ENCODE measurements around the gene CDH13.

Gene CDH13

DNA sequence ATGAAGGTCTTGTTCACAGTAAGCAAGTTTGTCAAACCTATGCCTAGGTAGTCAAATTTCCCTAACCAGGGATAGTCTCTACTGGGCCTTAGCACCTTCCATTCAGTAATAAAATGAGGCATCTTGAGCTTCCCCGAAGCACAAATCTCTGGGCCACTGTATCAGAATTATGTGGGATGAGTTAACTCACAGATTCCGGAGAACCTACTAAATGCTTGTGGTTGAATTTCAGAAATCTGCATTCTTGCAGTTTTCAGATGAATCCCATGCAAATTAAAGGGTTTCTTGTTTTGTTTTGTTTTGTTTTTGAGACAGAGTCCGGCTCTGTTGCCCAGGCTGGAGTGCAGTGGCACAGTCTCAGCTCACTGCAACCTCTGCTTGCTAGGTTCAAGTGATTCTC is 702.2 kb downstream of the CDH13 start:
- DNase-seq = no peak

DNA sequence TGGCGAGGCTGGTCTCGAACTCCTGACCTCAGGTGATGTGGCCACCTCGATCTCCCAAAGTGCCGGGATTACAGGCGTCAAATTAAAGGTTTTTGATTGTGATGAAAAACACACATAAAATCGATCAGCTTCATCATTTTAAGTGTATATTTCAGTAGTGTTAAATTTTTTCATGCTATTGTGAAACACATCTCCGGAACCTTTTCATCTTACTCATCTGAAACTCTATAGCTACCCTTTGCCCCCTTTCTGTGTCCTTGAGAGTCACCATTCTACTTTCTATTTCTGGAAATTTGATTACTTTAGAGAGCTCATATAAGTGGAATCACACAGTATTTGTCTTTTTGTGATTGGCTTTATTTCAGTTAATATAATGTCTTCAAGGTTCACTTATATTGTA is 702.7 kb downstream of the CDH13 start:
- no peak for DNase-seq

DNA sequence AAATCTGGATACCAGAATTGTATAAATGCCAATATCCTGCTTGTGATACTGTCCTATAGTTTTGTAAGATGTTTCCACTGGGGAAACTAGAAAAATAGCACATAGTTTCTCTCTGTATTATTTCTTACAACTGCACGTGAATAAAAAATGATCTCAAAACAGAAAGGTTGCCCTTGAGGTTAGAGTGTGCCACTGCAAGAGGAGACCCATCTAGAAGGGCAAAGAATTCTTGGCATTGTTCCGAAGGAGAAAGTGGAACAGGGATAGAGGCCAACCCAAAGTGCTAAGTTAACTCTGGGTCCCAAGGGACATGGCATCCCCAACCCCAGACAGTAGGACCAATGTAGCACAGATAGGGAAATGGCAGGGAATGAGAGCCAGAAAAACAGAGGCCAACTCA is 703.5 kb downstream of the CDH13 start:
- no peak for DNase-seq

DNA sequence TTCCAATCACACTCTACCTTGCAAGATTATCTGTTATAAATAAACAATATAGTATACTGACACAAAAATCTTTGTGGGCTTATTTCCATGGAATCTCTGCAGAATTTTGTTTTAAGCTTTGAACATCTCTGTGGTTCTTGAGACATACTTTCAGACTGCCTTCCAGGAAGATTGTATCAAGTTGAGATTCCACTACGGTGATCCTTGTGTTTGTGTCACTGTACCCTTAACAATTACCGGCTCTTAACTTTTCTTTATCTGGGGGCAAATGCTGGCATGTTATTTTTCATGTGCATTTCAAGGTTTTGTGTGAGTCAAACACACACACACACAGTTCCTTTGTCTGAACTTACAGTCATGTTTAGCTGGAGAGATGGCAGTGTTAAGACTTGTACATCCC is 708.3 kb downstream of the CDH13 start:
- no peak for DNase-seq

DNA sequence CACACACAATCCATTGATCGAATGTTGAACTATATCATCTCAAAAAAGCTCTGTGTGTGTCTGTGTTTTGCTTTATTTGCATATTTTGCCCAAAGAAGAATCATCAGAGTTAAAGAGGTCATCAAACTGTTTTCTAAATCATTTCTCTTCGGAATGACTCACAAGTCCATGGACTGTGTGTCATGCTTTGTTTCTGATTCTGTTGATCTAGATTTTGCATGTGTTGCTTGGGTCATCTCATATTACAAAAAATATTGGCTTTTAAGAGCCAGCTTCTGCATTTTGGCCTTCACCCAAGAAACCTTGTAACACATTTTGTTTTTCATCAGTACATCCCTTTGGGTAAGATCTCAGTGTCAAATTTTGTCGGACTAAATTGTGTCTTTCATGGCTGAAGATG is 709.8 kb downstream of the CDH13 start:
- no peak for DNase-seq

DNA sequence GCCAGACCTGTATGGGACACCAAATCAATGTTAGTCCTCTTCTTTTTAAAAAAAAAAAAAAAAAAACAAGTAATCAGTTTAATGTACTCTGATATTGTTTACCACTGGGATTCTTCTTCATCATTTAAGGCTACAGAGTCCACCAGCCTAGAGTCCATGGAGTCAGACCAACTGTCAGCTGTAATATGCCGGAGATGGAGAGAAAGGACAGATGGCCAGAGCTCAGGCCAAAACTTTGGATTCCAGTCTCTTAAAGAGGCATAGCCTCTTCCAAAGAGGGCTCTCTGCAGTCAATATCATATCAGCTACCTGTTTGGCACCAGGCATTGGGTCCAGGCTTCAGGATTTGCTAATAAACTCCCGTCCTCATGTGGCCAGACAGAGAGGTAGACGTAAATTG is 711.4 kb downstream of the CDH13 start:
- no peak for DNase-seq

DNA sequence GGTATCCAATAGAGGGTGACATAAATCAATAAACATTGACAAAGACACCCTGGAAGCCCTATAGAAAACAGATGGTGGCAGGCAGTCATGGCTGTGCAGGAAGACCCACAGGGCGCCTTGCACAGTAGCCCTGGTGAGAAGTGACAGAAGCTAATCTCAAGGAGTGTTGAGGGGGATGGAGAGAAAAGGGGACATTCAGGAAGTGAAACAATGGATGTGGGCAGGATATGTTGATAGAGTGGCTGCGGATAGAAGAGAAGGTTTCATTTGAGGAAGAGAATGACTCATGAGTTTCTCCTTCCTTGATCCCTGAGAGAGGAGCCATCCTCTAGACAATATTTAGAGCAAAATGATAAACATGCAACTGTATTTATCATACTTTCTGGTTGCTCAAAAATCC is 712.2 kb downstream of the CDH13 start:
- no peak for DNase-seq

DNA sequence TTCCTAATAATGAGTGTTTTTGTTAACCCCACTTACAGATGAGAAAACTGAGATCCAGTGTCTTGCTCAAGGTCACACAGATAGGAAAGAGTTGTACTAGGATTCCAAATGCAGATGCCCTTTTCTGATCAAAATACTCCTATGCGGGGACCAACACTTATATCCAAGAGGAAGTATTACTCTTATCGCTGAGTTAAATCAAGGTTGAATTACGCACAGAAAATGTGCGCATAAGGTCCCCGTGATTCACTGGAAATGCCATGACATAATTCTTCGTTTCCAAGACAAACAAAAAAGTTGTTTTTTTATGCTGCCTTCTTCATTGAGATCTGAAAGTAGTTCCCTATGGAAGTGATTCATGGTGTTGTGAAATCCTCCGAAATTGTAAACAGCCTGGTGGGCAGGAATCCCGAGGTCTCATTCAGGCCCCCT is 717.2 kb downstream of the CDH13 start:
- no peak for DNase-seq

DNA sequence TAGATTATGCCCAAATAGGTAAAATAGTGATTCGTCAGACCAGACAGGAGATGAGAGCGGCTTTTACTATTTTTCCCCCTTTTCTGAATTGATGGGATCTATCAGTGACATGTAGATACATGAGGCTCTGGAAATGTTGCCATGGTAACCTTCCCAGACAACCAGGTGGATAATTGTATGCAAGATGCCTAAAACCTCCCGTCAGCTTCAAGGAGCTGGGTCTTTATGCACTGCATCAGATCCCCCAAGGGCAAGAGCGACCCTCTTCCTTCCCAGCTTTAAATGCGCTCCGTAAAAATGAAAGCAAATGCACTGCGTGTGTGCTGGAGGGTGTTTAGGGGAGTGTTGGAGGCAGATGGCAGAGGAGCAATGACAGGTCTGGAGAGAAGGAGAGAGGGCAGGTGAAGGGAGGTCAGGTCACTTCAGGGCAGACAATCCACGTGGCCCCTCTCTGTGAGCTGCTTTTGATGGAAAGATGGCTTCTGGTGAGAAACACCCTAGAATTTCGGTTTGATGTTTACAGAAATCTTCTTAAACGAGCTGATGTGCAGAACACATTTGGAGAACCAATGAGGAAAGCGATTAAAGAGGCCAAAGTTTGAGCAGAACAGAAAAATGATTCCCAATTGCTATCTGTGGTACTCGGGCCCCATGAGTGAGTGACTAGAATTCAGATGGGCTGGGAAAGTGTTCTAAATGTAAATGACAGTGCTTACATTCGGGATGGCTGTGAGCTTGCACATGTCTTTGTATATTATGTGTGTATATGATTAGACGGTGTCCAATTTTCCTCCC is 719.3 kb downstream of the CDH13 start:
- no peak for DNase-seq

DNA sequence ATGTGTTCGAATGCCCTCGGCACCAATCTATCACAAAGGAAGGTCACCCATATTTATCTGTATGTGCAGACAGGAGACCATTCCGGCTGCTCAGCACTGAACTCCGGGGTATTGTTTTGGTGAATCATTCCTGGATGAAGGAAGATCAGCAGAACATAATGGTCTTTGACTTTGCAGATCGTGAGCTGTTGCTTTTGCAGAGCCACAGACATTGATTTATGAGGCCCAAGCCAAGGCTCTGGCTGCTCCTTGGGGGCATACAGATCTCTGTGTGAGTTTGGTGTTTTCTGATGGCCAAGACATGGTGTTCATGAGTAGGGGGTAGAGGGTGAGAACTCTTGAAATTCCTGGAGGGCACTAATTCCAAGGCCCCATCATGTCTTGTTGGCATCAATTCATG is 722.2 kb downstream of the CDH13 start:
- DNase-seq = no peak

DNA sequence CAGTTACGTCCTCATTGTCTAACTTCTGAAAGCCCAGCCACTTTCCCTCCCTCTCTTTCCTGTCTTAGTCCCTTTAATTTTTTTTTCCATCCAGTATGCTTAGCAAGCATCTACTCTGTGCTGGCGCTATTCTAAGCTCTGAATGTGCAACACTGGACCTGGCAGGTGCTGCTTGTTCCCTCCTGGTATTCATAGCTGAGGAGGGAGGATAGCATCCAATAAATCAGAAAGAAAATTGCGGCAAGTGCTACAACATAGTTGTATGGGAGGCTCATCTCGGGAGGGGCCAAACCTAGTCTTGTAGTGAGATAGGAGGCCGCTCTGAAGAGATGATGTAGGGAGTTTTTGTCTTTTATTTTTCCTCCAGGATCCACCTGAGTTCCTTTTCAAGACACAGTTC is 723.7 kb downstream of the CDH13 start:
- DNase-seq = no peak

DNA sequence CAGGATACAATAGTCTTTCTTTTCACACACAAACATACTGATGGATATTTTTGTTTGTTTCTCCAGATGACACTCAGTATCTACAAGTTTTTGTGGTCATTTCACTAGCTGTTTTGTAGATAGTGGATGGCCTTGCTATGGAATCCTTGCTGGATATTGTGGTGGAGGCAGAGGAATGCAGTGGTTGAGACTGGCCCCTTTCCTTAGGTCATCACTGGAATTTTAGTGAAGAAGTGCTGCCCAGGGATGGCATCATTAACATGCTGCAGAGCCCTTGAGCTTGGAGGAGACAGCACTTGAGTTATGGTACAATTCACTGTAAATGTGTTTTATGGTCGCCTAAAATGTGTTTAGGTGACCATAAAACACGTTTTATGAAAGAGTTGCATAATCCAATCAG is 725.1 kb downstream of the CDH13 start:
- no peak for DNase-seq

DNA sequence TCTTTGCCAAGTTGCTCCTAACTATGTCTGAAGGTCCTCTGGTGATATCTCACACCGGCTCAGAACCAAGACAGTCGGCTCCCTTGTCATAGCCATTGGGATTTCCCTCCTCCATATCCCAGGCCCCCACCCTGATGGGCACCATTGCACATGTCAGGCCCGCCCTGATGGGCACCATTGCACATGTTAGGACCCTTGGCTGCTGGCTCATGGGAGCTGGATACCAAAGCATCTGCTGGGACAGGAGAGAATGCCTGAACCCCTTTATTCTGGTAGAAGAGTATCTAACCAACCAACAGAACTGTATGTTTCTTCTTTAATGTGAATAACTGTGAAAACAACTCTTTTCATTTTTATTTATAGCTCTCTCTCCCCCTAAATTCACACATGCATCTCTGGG is 726.5 kb downstream of the CDH13 start:
- DNase-seq = no peak

DNA sequence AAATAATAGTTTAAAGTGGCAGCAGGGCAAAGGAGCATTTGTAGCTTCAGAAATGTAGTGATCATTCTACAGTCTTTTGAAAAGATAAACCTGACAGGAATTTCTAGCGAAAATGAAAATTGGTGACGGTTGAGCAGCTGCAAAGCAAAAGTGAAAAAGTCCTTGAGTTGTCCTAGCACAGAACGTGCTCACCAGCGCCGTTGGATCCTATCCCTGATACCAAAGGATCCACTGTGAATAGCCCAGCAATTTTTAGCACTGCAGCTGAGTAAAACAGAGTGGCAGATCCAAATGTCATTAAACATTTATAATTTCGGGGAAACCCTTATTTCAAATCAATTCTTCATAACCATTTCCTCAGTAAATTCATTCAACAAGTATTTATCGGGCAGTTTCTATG is 727.2 kb downstream of the CDH13 start:
- no peak for DNase-seq

DNA sequence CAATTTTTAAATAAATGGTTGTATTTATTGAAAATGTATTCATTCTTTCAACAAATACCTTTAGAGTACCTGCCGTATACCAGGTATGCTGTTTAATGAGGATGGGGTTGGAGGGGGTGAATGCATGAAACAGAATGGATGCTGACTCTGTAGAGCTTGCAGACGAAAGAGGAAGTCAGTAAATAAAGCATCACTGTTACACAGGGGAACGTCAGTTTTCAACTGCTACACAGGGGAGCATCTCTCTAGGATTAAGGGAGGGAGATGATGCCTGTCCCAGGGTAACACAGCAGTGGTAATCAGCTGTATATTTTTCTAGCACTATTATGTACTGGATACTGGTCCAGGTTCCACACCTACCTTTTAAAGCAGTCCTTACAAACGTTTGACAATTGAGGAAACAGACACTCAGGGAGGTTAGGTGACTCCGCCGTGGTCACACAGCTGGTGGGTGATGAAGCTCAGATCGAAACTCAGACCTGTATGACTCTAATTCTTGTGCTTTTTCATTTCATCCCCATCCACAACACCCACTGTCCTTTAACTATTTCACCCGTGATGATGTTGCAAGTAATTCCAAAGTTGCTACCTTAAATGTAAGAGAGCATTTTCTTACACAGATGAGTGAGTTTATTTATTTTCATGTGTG is 728.9 kb downstream of the CDH13 start:
- DNase-seq = no peak

DNA sequence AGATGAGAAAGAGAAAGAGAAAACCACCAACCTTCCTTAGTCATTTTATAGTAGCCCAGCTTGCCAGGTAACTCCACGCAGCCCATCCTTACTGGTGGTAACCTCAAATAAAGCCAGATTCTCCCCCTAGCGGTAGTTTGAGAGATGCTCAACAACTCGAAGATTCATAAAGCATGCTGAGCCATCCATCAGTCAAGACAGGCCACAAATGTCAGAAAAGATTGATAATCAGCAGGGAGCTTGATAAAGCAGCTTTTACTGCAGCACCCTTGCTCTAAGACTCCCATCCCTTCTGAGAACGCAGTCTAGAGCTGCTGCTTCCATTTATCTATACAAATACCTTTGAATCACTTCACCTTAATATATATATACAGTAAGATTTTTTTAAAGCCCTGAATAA is 729.5 kb downstream of the CDH13 start:
- no peak for DNase-seq

DNA sequence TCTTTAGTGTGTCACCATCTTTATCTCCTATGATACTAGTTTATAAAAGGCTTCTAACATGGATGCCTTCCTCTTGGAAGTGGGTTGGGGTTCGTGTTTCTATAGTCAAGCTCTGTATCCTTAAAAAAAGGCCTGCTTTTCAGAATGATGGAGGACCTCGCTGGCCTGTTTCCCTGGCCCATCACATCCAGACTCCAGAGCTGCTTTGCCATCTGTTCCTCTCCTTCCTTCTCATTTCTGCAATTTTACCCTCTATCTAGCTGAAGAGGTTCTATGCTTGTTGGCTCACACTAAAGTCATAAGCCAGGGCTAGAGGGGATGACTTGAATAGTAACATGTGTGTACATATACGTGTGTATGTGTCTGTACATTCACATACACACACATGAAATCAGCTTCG is 730.2 kb downstream of the CDH13 start:
- no peak for DNase-seq

DNA sequence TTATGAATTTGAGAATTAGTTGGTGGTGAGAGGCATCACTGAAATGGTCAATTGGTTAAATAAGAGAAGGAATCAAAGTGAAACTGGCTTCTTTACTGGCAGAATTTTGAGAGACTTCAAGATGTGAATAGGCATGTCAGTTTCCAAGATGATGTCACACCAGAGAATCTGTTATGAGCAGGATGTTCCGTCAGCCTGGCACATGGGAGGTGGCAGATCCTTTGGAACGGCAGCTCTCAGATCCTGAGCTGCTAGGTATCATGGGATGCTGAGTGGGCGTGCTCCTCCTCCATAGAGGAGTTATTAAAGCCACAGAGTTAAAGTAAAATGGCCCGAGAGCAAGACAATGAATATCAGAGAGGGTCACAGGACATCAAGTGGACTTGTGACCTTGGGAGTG is 736.8 kb downstream of the CDH13 start:
- DNase-seq = no peak

DNA sequence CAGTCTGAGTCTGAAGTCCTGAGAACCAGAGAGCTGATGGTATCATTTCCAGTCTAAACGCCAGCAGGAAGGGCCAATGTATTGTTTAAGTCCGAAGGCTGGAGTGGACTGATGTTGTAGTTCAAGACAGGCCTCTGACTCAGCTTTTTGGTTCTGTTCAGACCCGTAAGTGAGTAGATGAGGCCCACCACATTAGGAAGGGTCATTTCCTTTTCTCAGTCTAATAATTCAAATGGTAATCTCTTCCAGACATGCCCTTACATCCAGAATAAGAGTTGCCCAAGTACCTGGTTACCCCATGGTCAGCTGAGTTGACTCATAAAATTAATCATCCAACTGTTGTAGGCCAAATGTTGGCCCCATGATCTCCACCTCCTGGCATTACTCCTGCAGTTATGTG is 738.4 kb downstream of the CDH13 start:
- no peak for DNase-seq

DNA sequence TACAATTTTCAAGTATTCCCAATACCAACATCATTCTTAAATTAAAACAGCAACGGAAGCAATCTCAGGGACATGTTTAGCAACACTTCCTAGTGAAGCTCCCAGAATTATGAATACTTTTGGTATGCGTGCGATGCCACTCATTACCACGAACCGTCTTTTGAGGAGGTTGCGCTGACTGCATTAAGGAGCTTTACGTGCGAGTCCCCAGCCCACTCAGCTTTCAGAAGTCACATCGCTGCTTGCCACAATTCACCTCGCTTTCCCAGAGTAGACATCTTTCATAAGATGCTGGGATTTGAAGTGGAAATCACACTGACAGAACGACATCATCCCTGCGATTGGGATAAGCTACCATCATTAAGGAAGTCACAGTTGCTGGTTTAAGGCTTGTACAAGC is 739.5 kb downstream of the CDH13 start:
- DNase-seq = no peak

DNA sequence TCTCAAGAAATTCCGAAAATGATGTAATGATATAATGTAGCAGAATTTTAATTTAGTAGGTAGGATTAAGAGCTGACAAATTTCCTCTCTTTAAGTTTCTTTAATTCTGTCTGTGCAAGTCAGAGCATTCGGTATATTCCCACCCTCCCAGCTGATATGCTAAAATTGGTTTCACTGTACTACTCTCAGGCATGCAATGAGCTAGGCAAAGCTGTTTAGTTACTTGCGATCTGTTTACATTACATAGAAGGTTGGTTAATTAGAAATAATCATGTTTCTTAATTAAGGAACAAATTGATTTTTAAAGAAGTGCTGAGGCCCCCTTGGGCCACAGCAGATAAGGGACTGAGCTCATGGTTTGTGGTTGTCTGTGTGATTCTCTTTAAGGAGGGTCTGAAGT is 748.2 kb downstream of the CDH13 start:
- DNase-seq = no peak

DNA sequence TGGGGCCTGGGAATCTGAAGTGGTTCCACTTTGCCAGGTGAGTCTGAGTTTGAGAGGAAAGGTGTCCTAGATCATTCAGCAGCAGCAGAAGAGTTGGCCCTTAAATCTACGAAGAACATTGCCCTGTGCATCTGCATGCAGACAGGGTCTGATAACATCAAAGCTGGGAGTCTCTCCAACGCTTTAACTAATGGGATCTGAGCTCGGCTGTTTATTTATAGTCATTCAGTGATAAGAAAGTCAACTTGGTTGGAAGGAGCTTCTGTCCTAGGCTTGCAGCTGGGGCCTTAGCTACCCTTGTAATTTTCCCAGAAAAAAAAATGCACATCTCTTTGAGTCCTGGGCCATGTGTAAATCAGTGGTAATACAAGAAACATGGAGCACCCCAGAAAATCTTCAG is 763.0 kb downstream of the CDH13 start:
- DNase-seq = no peak

DNA sequence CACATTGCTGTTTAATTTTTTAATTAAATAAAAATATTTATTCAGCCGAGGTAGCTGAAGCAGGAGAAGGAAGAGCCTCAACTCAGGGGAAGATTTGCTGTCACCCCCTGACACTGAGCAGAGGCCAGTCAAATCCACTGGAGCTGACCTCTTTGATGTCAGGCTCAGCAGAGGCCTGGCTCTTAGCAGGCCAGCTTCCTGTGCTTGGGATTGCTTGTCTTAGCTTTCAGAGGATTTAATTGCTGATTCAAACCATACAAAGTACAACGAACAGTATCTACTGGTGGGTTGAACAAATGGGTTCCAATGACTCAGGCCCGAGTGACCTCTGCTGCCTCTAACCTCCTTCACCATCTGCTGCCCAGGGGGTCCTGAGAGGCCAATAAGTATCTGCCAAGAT is 764.0 kb downstream of the CDH13 start:
- no peak for DNase-seq

DNA sequence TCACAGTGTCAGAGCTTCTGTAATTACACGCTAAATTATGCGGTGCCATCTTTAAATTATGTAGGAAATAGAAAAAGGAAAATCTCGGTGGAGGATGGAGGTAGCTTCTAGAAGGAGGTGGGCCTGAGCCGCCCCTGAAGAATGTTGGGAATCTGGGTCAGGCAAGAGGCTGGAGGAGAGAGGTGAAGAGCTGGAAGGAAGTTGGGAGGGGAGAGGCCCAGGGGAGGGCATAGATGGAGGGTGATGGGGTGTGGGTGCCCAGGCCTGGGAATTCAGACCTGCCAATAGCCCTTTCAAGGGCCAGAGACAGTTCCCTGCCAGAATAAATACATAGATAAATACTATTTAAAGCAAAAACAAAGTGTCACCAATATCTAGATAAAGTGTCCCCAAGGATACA is 766.0 kb downstream of the CDH13 start:
- no peak for DNase-seq
